Thyroid gland (tissue), 4 donors: ENCODE measurements around the gene EPB41L1.

Source experiments
- CTCF ChIP-seq, 6 experiments: fragments of 200-600 bp in 3 of 6; fragments of 450-650 bp in 3 of 6; sonication (generic) in 3 of 6; IDR thresholded peaks; one replicate each; pipeline ENCODE4 v1.5.1; 2016 to 2019; ENCODE audit warnings: antibody characterized with exemption in 6 of 6, mild to moderate bottlenecking in 2 of 6, inconsistent platforms in 1 of 6, moderate library complexity in 1 of 6
- POLR2A ChIP-seq, 2 donors: fragments of 450-650 bp; IDR thresholded peaks; one replicate each; pipeline ENCODE4 v1.6.1; 2017; ENCODE audit warnings: antibody characterized with exemption in 2 of 2, mild to moderate bottlenecking in 2 of 2, moderate library complexity in 1 of 2

DNA sequence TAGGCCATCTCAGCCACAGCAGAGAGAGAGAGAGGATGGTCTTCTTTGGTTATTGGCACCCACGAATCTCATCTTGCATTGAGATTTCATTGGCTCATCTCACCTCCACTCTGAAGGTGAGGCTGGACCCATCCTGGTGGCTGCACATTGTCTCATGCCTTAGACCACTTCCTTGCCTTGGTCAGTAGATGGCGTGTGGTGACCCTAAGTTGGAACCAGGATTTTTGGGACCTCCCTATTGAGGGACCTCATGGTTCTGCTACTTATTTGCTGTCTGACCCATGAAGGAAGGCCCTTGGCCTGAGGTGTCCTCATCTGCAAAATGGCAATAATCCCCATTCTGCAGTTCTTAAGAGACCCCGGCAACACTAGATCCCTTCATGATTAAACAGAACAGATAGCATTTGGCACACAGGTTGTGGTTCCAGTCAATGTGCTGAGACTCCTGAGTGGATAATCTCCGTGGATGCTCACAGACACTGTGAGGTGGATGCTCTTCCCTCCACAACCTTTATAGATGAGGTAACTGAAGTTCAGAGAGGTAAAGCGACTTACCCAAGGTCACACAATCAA lies 60.2 kb downstream of the EPB41L1 start:
- TF ChIP-seq CTCF (IDR thresholded peaks at IDR 0.05) (peak in 1 of 6 experiments; percentile 28), POLR2A (IDR thresholded peaks at IDR 0.05) (no peak)
